Keratinocyte (primary cell): Measurements from ENCODE around the gene CPA5. TPM values are rescaled to one million over a fixed set of nuclear protein-coding genes. Genes with fewer than 3 reads are reported as not detected.

Experiments
- DNase-seq: peaks from one replicate; pipeline ENCODE4 v3.0.0-alpha.2; 2011; ENCODE audit warnings: low read depth, missing footprints, low spot score
- FAIRE-seq: peaks from 2 replicates; lab custom pipeline; 2011; peaks lifted over from hg19 to GRCh38; lab: Jason Lieb, UNC
- H2AFZ ChIP-seq: 2 replicates; pipeline ENCODE4 v1.6.0; 2012; ENCODE audit warnings: low read length, control low read depth, inconsistent platforms; ENCODE audit not compliant: control insufficient read depth
- H3K27ac ChIP-seq: 2 replicates; pipeline ENCODE4 v1.5.1; 2011; ENCODE audit warnings: low read length; ENCODE audit not compliant: control insufficient read depth, insufficient read depth
- H3K27me3 ChIP-seq: 3 replicates; pipeline ENCODE4 v1.6.0; 2011; ENCODE audit warnings: low read length; ENCODE audit not compliant: control insufficient read depth, insufficient read depth; ENCODE audit errors: extremely low read depth
- H3K36me3 ChIP-seq, 2 experiments: 2 replicates in 1 of 2; 3 replicates in 1 of 2; pipeline ENCODE4 v1.5.1; 2011; ENCODE audit warnings: low read length in 2 of 2, mild to moderate bottlenecking in 1 of 2; ENCODE audit not compliant: control insufficient read depth in 2 of 2, insufficient read depth in 2 of 2; ENCODE audit errors: extremely low read depth in 1 of 2
- H3K4me1 ChIP-seq: 3 replicates; pipeline ENCODE4 v1.5.1; 2011; ENCODE audit warnings: low read length; ENCODE audit not compliant: control insufficient read depth, insufficient read depth; ENCODE audit errors: extremely low read depth
- H3K4me2 ChIP-seq: 3 replicates; pipeline ENCODE4 v1.6.0; 2011; ENCODE audit warnings: low read depth, low read length; ENCODE audit not compliant: control insufficient read depth, insufficient read depth; ENCODE audit errors: extremely low read depth
- H3K4me3 ChIP-seq, 3 experiments: fragments of 200-600 bp in 1 of 3; sonication (generic) in 1 of 3; 2 replicates in 2 of 3; 3 replicates in 1 of 3; pipeline ENCODE4 v1.5.1; 2011 to 2016; ENCODE audit warnings: low read length in 3 of 3, mild to moderate bottlenecking in 3 of 3, control low read depth in 2 of 3, inconsistent platforms in 1 of 3, low read depth in 1 of 3, mixed read lengths in 1 of 3, mixed run types in 1 of 3, moderate library complexity in 1 of 3; ENCODE audit not compliant: control insufficient read depth in 2 of 3, insufficient read depth in 2 of 3; ENCODE audit errors: extremely low read depth in 1 of 3
- H3K79me2 ChIP-seq: 2 replicates; pipeline ENCODE4 v1.6.0; 2012; ENCODE audit warnings: low read length; ENCODE audit not compliant: control insufficient read depth, insufficient read depth
- H3K9ac ChIP-seq: 3 replicates; pipeline ENCODE4 v1.6.0; 2011; ENCODE audit warnings: low read length; ENCODE audit not compliant: control insufficient read depth, insufficient read depth; ENCODE audit errors: extremely low read depth
- H3K9me1 ChIP-seq: 3 replicates; pipeline ENCODE4 v1.6.0; 2011; ENCODE audit warnings: low read length; ENCODE audit not compliant: control insufficient read depth, insufficient read depth; ENCODE audit errors: extremely low read depth
- H3K9me3 ChIP-seq: 2 replicates; pipeline ENCODE4 v1.5.1; 2012; ENCODE audit warnings: low read depth, low read length; ENCODE audit not compliant: control insufficient read depth
- H4K20me1 ChIP-seq: 3 replicates; pipeline ENCODE4 v1.6.0; 2011; ENCODE audit warnings: low read length; ENCODE audit not compliant: control insufficient read depth, insufficient read depth; ENCODE audit errors: extremely low read depth
- CTCF ChIP-seq, 3 experiments: IDR thresholded peaks in 1 of 3; conservative IDR thresholded peaks in 1 of 3; optimal IDR thresholded peaks in 1 of 3; 2 replicates in 2 of 3; 3 replicates in 1 of 3; pipeline versions ENCODE3 to v1.5.1; 2011; ENCODE audit warnings: low read length in 3 of 3, mild to moderate bottlenecking in 3 of 3, moderate library complexity in 2 of 3, control low read depth in 1 of 3, inconsistent platforms in 1 of 3; ENCODE audit not compliant: insufficient read depth in 2 of 3; ENCODE audit errors: extremely low read depth in 1 of 3
- EZH2 ChIP-seq: IDR thresholded peaks from one replicate; pipeline ENCODE4 v1.6.1; 2012; ENCODE audit warnings: inconsistent platforms, mild to moderate bottlenecking, low read length, moderate library complexity
- dilution Hi-C: fragments of 300-500 bp; cut with MboI; formaldehyde crosslinking; loops from one replicate; pipeline ENCODE4 v1.7.0; 2020; ENCODE audit warnings: low sequenced_read_pairs; ENCODE audit not compliant: extremely low pct_ligation_motif_present
- polyA plus RNA-seq, 5 experiments: library from polyadenylated mRNA; depleted of rRNA in 3 of 5; stranded (reverse) in 3 of 5; stranded (forward) in 1 of 5; unstranded in 1 of 5; fragments of >200 nt; gene quantifications; 1 replicate in 1 of 5; 2 replicates in 3 of 5; 3 replicates in 1 of 5; pipeline versions ENCODE4 v1.2.1 to v1.2.3, GENCODE V29; 2011 to 2012; ENCODE audit warnings: missing spikeins in 2 of 5, low read depth in 1 of 5, low replicate concordance in 1 of 5

The CPA5 gene
- polyA plus RNA-seq, 1 donor (not counting 4 experiments of a cell fraction or from before 2014, with no cell fraction given): 0.24 TPM

GRCh38 chr7:130364451-130364850 is 19.8 kb downstream of the CPA5 start:
- FAIRE-seq: no peak

DNA sequence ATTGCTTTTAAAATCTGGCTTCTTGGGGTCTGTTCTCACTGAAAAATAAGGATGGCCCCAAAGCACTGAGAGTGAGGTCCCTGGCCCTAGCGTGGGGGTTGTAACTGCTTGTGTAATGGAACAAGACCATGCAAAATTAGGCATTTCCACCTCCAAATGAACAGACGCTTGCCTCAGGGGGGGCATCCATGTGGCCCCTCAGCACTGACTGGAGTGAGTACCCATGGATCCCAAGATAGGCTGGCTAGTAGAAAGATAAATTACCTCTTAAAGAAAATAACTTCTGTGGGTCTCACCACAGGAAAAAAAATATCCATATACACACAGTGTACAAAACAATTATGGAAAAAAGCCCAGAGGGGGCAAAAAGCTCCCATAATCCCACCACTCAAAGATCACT is 20.5 kb downstream of the CPA5 start:
- H3K79me2 ChIP-seq: no peaks in the 10 kb centered on the region
- H3K9me3 ChIP-seq: peaks cover 4% of the 10 kb centered on the region
- dilution Hi-C loops: no loop called here
- H3K27ac ChIP-seq: no peak overlapping the region
- no peak overlapping the region for H3K9ac ChIP-seq
- DNase-seq: no peak
- no peaks in the 10 kb centered on the region for H3K36me3 ChIP-seq
- no peaks in the 10 kb centered on the region for H4K20me1 ChIP-seq
- peaks cover 40% of the 10 kb centered on the region for H3K4me1 ChIP-seq
- H3K9me1 ChIP-seq: no peaks in the 10 kb centered on the region
- no peaks in the 10 kb centered on the region for H3K27me3 ChIP-seq
- H3K4me2 ChIP-seq: no peak overlapping the region
- no peak overlapping the region for H2AFZ ChIP-seq
- no peak overlapping the region for H3K4me3 ChIP-seq
- FAIRE-seq: no peak
- TF ChIP-seq EZH2: no peak
- TF ChIP-seq CTCF (optimal IDR thresholded peaks at IDR 0.05 in 1 of 3, IDR thresholded peaks at IDR 0.05 in 1 of 3, conservative IDR thresholded peaks at IDR 0.05 in 1 of 3; ENCODE audit: extremely low read depth in 1 of 3, insufficient read depth in 2 of 3, low read length in 3 of 3): no peak

More at GRCh38 chr7:130364451-130364850, 19.8 kb downstream of the CPA5 start:
- no peak overlapping the region for H3K9ac ChIP-seq
- H3K4me1 ChIP-seq: peaks cover 38% of the 10 kb centered on the region
- H3K4me3 ChIP-seq: no peak overlapping the region
- H3K36me3 ChIP-seq: no peaks in the 10 kb centered on the region
- peaks cover 4% of the 10 kb centered on the region for H3K9me3 ChIP-seq
- TF ChIP-seq CTCF (optimal IDR thresholded peaks at IDR 0.05 in 1 of 3, IDR thresholded peaks at IDR 0.05 in 1 of 3, conservative IDR thresholded peaks at IDR 0.05 in 1 of 3; ENCODE audit: extremely low read depth in 1 of 3, insufficient read depth in 2 of 3, low read length in 3 of 3): no peak
- no peak for TF ChIP-seq EZH2
- no peak overlapping the region for H3K4me2 ChIP-seq
- H2AFZ ChIP-seq: no peak overlapping the region
- DNase-seq: no peak
- dilution Hi-C loops: no loop called here
- H3K27me3 ChIP-seq: no peaks in the 10 kb centered on the region
- no peaks in the 10 kb centered on the region for H4K20me1 ChIP-seq
- H3K9me1 ChIP-seq: no peaks in the 10 kb centered on the region
- H3K27ac ChIP-seq: no peak overlapping the region
- H3K79me2 ChIP-seq: no peaks in the 10 kb centered on the region
